HG03064 (cell line): Measurements from ENCODE around the gene FAAH.

Experiments
- ATAC-seq: cut with Tn5 transposase; IDR thresholded peaks from one replicate; pipeline ENCODE4 v1.9.1; 2021; ENCODE audit warnings: low read depth; ENCODE audit not compliant: unreplicated experiment

FAAH gene

GRCh38 chr1:46448109-46448911, 54.2 kb downstream of the FAAH start:
- ATAC-seq, result no peak

GRCh38 chr1:46449223-46450159, 55.4 kb downstream of the FAAH start:
- no peak for ATAC-seq

GRCh38 chr1:46450160-46450517, 56.0 kb downstream of the FAAH start:
- ATAC-seq, result no peak

- ATAC-seq, result no peak
Measured at GRCh38 chr1:46451948-46452930, 58.1 kb downstream of the FAAH start.

GRCh38 chr1:46452931-46453325, 58.8 kb downstream of the FAAH start:
- no peak for ATAC-seq

- ATAC-seq, result no peak
Measured at GRCh38 chr1:46453449-46453848, 59.3 kb downstream of the FAAH start.

- no peak for ATAC-seq
Measured at GRCh38 chr1:46455951-46456350, 61.8 kb downstream of the FAAH start.

GRCh38 chr1:46456411-46456963, 62.4 kb downstream of the FAAH start:
- ATAC-seq, result no peak

GRCh38 chr1:46457178-46457577, 63.1 kb downstream of the FAAH start:
- no peak for ATAC-seq

GRCh38 chr1:46458190-46458589, 64.1 kb downstream of the FAAH start:
- ATAC-seq, result no peak

GRCh38 chr1:46458846-46459245, 64.7 kb downstream of the FAAH start:
- ATAC-seq, result no peak

GRCh38 chr1:46459315-46459714, 65.2 kb downstream of the FAAH start:
- ATAC-seq, result no peak

- ATAC-seq, result no peak
Measured at GRCh38 chr1:46461017-46461808, 67.1 kb downstream of the FAAH start.

GRCh38 chr1:46461809-46462448, 67.8 kb downstream of the FAAH start:
- no peak for ATAC-seq
